K562 (cell line): ENCODE measurements around the gene DGCR2. TPM values are rescaled to one million over a fixed set of nuclear protein-coding genes. Genes with fewer than 3 reads are reported as not detected.

ENCODE experiments used
- AFF4 ChIP-seq: sonication (generic); formaldehyde crosslinking; IDR thresholded peaks from 2 replicates; pipeline ENCODE4 v1.8.0; 2023; ENCODE audit warnings: mild to moderate bottlenecking, missing genetic modification reagents
- ARID2 ChIP-seq: fragments of 450-650 bp; IDR thresholded peaks from 2 replicates; pipeline ENCODE4 v1.6.1; 2017; ENCODE audit warnings: antibody characterized with exemption, mild to moderate bottlenecking
- ARID3B ChIP-seq: fragments of 250-450 bp; sonication (Bioruptor Pico); IDR thresholded peaks from 2 replicates; pipeline ENCODE4 v1.4.0; 2020; ENCODE audit warnings: borderline replicate concordance
- CC2D1A ChIP-seq: fragments of 450-650 bp; IDR thresholded peaks from 2 replicates; pipeline ENCODE4 v1.6.1; 2017; ENCODE audit warnings: mild to moderate bottlenecking
- CGGBP1 ChIP-seq: fragments of 250-450 bp; sonication (Bioruptor Pico); IDR thresholded peaks from 2 replicates; pipeline ENCODE4 v1.9.0; 2021; ENCODE audit warnings: mild to moderate bottlenecking
- CHD4 ChIP-seq: fragments of 200-600 bp; sonication (generic); IDR thresholded peaks from 3 replicates; pipeline ENCODE4 v1.6.1; 2012; ENCODE audit warnings: low read depth, mild to moderate bottlenecking, mixed read lengths, low read length, inconsistent platforms; ENCODE audit not compliant: insufficient read depth, insufficient replicate concordance, poor library complexity, severe bottlenecking
- FOXO4 ChIP-seq: fragments of 450-650 bp; formaldehyde crosslinking; IDR thresholded peaks from 2 replicates; pipeline ENCODE4 v1.4.0; 2020; ENCODE audit warnings: mild to moderate bottlenecking, moderate library complexity
- HDAC2 ChIP-seq: fragments of 450-650 bp; IDR thresholded peaks from 2 replicates; pipeline ENCODE4 v1.6.1; 2016; ENCODE audit warnings: mild to moderate bottlenecking
- MTA3 ChIP-seq: fragments of 450-650 bp; formaldehyde crosslinking; IDR thresholded peaks from 2 replicates; pipeline ENCODE4 v1.6.1; 2017; ENCODE audit warnings: mild to moderate bottlenecking, borderline replicate concordance
- PPARD ChIP-seq: fragments of 250-450 bp; sonication (Bioruptor Pico); IDR thresholded peaks from 2 replicates; pipeline ENCODE4 v1.8.0; 2022; ENCODE audit warnings: inconsistent platforms, mild to moderate bottlenecking, moderate library complexity
- SRF ChIP-seq, 2 experiments: fragments of 250-450, 450-650 bp in 1 of 2; sonication (Bioruptor Pico) in 1 of 2; sonication (generic) in 1 of 2; formaldehyde crosslinking; IDR thresholded peaks; 2 replicates each; pipeline versions ENCODE4 v1.5.0 to v1.5.1; 2020 to 2022; ENCODE audit warnings: mild to moderate bottlenecking in 1 of 2, missing genetic modification reagents in 1 of 2
- YY1 ChIP-seq, 3 experiments: IDR thresholded peaks; 2 replicates each; pipeline ENCODE4 v1.6.1; 2011; ENCODE audit warnings: low read length in 2 of 3, mild to moderate bottlenecking in 2 of 3, moderate library complexity in 2 of 3, borderline replicate concordance in 1 of 3, control low read depth in 1 of 3, low read depth in 1 of 3; ENCODE audit not compliant: insufficient read depth in 3 of 3, insufficient replicate concordance in 2 of 3, control insufficient read depth in 1 of 3, insufficient read length in 1 of 3; ENCODE audit errors: extremely low read depth in 1 of 3
- ZC3H4 ChIP-seq: sonication (generic); formaldehyde crosslinking; IDR thresholded peaks from 2 replicates; pipeline ENCODE4 v1.9.0; 2021; ENCODE audit warnings: missing genetic modification reagents, borderline replicate concordance
- ZNF584 ChIP-seq: fragments of 200-800 bp; sonication (Bioruptor generic); IDR thresholded peaks from 2 replicates; pipeline ENCODE4 v1.6.1; 2016; ENCODE audit warnings: low read depth, mild to moderate bottlenecking, missing genetic modification characterization, missing compliant biosample characterization
- polyA plus RNA-seq, 8 experiments: library from polyadenylated mRNA; depleted of rRNA in 4 of 8; stranded (reverse) in 5 of 8; unstranded in 3 of 8; fragments of >200 nt; fragmentation: Nextera tagmentation in 2 of 8; fragmentation: Illumina TruSeq in 1 of 8; extraction: Ambion mirVana in 2 of 8; extraction: Trizol in 1 of 8; gene quantifications; 2 replicates each; pipeline versions ENCODE4 v1.2.1 to v1.2.3, GENCODE V29; 2011 to 2014; ENCODE audit warnings: inconsistent platforms in 1 of 8, missing spikeins in 1 of 8
- total RNA-seq, 7 experiments: library from RNA; depleted of rRNA in 6 of 7; stranded (reverse); fragments of >200 nt in 6 of 7; fragmentation: Illumina TruSeq in 2 of 7; extraction: Trizol in 2 of 7; gene quantifications; 2 replicates each; pipeline versions ENCODE4 v1.2.1 to v1.2.3, GENCODE V29; 2011 to 2021; ENCODE audit warnings: low replicate concordance in 1 of 7
- TF ChIP-seq, protein P1 (sequence below): fragments of 450-650 bp; formaldehyde crosslinking; IDR thresholded peaks from 2 replicates; pipeline ENCODE4 v1.4.0; 2020; ENCODE audit warnings: mild to moderate bottlenecking, moderate library complexity
- TF ChIP-seq, protein P2 (sequence below): fragments of 250-450 bp; sonication (Bioruptor Pico); IDR thresholded peaks from 2 replicates; pipeline ENCODE4 v1.6.1; 2021; ENCODE audit warnings: mild to moderate bottlenecking

DGCR2 gene
- total and polyA plus RNA-seq, 9 of the 15 experiments (the other 6 are each of a cell fraction or from before 2014, with no cell fraction given), result 0.69 to 101 (median 56.4) TPM

GRCh38 chr22:19122752-19123492 is 710 bp upstream of the DGCR2 start (continued):
- no peak for TF ChIP-seq ARID3B
- TF ChIP-seq AFF4 (CRISPR knock-in tag), result no peak
- TF ChIP-seq CGGBP1 (CRISPR knock-in tag), result peak; percentile 9; the same call in 1 of the 2 replicates
- TF ChIP-seq MTA3, result no peak
- no peak for TF ChIP-seq SRF (CRISPR knock-in tag; IDR thresholded peaks at IDR 0.05)
- peak; percentile 33; the same call in 1 of the 2 replicates for TF ChIP-seq HDAC2
- no peak for TF ChIP-seq ZC3H4 (CRISPR knock-in tag)
- TF ChIP-seq ZNF584, result no peak
- TF ChIP-seq CC2D1A, result no peak
- TF ChIP-seq, protein P1, sequence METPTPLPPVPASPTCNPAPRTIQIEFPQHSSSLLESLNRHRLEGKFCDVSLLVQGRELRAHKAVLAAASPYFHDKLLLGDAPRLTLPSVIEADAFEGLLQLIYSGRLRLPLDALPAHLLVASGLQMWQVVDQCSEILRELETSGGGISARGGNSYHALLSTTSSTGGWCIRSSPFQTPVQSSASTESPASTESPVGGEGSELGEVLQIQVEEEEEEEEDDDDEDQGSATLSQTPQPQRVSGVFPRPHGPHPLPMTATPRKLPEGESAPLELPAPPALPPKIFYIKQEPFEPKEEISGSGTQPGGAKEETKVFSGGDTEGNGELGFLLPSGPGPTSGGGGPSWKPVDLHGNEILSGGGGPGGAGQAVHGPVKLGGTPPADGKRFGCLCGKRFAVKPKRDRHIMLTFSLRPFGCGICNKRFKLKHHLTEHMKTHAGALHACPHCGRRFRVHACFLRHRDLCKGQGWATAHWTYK (CRISPR knock-in tag), result peak; percentile 67; the same call in 1 of the 2 replicates
- TF ChIP-seq, protein P2, sequence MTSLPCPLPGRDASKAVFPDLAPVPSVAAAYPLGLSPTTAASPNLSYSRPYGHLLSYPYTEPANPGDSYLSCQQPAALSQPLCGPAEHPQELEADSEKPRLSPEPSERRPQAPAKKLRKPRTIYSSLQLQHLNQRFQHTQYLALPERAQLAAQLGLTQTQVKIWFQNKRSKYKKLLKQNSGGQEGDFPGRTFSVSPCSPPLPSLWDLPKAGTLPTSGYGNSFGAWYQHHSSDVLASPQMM (CRISPR knock-in tag), result no peak
- TF ChIP-seq YY1 (IDR thresholded peaks at IDR 0.05; ENCODE audit: borderline replicate concordance in 1 of 3, control insufficient read depth in 1 of 3, extremely low read depth in 1 of 3, insufficient read depth in 3 of 3, insufficient read length in 1 of 3, insufficient replicate concordance in 2 of 3, low read depth in 1 of 3, low read length in 2 of 3), result no peak
- peak; percentile 68 for TF ChIP-seq CHD4
- TF ChIP-seq PPARD, result no peak
- peak; percentile 35; the same call in 1 of the 2 replicates for TF ChIP-seq ARID2
- TF ChIP-seq FOXO4, result 0 out of 2 replicates have a peak, but pooled peaks have one; percentile 54
